HG03442 (cell line): ENCODE measurements around the gene TNNT1.
"Not testable (repeated sequence)": the region's sequence is repeated elsewhere in the genome, so short reads cannot be mapped to it uniquely, and the experiment has no call there.

Experiments used
- ATAC-seq: cut with Tn5 transposase; IDR thresholded peaks from one replicate; pipeline ENCODE4 v1.9.1; 2021; ENCODE audit warnings: mild to moderate bottlenecking, moderate library complexity; ENCODE audit not compliant: unreplicated experiment

The TNNT1 gene

DNA sequence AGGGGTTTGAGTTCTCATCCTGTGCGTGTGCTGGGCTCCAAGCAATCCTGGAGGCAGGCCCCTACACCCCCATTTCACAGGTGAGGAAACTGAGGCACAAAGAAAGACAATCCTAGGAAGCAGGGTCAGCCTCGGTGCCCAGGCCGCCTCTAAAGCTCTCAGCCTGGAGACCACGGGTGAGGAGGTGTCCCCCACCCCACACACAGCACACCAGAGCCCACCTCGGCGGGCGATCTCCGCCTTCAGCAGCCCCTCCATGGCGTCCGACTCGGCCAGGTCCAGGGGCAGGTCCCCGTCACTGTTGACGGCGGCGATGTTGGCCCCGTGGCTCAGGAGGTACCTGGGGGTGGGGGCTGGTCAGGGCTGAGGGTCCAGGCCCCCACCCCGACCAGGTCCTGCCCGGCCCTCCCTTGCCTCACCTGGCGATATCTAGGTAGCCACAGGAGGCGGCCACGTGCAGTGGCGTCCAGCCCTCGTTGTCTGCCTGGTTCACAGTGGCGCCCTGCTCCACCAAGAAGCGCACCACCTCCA lies 36.7 kb downstream of the TNNT1 start:
- no peak for ATAC-seq

DNA sequence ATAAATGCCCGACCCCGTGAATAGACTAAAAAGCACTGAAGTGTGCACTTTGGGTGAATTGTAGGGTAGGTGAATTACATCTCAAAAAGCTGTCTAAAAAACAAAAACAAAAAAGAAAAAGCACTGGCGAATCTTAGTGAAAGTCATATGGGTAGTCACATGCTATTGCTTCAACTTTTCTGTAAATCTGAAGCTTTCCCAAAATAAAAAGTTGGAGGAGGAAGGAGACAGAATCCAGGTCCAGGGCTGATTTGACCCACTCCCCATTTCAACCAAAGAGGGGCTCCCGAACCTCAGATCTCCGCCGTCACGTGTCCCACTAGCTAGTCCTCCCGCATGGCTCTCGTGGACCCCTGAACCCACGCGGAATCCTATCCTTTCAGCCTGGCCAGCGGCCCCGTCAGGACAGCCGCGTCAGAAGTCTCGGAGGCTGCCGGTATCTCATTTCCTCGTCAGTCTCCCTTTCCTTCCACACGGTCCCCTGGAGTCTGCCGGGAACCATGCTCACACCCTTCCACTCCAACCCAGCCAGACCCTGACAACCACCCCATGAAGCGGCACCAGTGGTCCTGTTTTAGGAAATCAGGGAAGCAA lies 37.7 kb downstream of the TNNT1 start:
- ATAC-seq: no peak

DNA sequence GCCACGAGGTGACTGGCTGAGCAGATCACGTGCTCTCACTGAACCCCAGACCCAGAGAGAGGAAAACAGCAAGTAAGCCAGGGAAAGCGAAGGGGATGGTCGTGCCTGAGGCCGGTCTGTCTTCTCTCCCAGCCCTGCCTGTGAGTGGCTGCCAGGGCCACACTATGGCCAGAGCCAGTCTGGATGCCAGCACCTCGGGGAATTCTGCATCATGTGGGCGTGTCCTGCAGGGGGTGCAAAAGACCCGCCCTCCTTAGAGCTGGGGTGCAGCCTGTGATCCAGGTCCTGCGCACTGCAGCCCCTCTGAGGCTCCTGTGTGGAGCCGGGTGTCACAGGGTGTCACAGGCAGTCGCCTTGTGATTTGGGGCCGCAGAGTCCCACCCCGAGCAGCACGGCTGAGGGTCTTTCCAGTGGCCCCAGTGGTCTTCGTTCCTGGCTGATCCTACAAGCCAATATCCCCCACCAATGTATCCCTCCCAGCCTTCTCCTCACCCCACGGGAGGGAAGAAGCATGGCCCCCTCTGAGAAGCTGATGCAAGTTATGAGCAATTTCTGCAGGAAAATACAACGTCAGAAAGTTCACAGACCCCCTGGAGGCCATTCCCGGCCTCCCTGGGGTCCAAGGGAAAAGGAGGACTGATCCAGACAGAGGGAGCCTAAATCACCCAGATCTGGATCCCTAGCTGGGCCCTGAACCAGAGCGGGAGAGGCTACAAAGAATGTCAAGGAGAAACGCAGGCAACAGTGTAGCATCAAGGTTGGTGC lies 39.3 kb downstream of the TNNT1 start:
- ATAC-seq: no peak

DNA sequence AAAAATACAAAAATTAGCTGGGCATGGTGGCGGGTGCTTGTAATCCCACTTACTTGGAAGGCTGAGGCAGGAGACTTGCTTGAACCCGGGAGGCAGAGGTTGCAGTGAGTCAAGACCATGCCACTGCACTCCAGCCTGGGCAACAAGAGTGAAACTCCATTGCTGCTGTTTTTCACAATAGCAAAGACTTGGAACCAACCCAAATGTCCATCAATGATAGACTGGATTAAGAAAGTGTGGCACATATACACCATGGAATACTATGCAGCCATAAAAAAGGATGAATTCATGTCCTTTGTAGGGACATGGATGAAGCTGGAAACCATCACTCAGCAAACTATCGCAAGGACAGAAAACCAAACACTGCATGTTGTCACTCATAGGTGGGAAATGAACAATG lies 41.8 kb downstream of the TNNT1 start:
- not testable (repeated sequence) for ATAC-seq

DNA sequence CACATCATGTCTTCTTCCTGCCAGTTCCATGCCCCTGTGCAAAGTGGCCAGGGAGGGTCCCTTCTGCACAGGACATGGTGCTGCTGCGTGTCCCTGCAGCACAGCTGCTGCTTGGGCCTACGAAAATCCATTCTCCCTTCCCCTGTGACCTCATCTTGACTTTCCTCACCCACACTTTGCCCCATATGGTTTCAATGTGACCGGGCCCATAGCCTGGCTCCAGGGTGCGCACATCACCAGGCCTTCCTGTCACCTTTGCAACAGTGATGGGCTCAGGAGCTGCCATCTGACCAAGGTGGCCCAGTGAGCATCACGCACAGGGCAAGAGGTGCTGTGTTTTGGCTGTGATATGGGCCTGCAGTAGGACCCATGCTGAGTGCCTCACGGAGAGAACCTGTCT lies 42.4 kb downstream of the TNNT1 start:
- ATAC-seq: no peak

DNA sequence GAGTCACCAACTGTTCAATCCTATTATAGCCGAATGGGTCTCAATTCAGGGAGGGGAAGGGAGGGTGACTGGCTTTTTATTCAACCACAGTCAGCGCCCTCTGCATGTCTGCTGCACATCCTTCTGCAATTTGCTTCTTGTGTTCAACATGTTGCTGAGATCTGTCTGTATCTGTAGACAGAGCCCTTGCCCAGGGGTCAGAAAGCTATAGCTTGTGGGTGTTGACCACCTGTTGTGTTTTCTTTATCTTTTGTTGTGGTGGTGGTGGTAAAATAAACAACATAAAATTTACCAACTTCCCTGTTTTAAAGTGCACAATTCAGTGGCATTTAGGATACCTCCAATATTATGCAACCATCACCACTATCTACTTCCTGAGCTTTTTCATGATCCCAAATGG lies 43.8 kb downstream of the TNNT1 start:
- ATAC-seq: no peak

DNA sequence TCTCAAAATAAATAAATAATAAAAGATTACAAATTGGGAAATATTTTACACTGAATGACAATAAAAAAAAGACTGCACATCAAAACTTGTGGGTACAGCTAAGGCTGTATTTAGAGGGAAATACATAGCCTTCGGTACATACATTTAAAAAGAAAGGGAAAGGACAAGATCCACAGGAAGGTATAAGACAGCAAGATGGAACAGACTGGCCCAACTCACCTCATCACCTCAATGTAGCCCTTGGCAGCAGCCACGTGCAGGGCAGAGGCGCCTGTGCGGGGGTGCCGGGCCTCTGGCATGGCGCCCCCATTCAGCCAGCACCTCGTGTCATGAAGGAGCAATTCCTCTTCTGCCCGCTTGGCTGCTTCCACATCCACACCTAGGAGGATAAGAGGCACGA lies 45.8 kb downstream of the TNNT1 start:
- ATAC-seq: no peak

DNA sequence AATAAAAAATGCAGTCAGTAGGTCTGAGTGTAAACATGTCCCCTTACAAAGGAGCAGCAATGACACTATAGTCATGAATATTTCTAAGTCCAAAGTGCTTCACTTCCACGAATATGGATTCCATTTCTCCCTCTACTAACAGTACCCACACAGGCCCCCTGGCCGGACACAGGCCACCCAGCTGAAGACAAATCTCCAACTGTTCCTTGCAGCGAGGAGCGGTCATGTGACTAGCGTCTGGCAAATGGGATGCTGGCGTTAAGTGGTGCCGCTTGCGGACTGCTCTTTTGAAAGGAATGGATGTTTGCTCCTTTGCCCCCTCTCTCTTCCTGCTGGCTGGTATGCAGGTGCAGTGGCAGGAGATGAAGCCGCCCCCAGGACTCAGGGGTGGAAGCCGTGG lies 47.7 kb downstream of the TNNT1 start:
- ATAC-seq: no peak

DNA sequence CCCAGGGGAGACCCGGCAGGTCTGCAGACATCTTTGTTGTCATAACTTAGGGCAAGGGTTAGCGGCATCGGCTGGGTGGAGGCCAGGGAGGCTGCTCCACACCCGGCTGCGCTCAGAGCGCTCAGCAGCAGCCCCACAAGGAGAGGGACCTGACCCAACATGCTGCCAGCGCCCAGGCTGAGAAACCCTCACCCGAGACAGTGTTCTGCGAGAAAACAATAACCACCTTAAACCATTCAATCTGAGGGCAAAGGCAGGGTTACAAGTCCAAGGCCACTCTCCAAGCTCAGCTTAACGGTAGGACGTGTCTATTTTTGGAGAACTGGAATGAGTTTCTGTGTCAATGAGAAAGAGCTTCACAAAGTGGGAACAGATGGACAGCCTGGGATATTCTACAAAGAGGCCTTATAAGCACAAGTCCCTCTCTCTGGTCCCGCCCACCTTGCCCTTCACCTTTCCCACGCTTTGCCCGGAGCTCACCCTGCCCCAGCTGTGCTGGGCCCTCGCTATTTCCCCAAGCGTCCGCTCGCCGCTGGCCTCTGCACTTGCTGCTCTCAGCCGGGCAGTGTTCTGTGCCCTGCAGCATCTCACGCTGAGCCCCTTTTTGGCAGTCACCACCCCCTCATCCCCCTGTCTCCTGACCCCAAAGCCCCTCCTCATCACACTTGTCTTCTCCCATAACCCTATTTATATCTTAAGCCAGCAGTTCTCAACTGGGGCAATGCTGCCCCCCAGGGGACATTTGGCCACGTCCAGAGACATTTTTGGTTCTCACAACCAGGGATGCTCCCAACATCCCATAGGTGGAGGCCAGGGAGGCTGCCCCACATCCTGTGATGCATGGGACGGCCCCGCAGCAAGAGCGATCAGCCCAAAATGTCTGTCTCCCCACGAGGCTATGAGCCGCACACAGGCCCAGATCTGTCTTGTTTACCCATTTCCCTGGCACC lies 49.2 kb downstream of the TNNT1 start:
- ATAC-seq: no peak

DNA sequence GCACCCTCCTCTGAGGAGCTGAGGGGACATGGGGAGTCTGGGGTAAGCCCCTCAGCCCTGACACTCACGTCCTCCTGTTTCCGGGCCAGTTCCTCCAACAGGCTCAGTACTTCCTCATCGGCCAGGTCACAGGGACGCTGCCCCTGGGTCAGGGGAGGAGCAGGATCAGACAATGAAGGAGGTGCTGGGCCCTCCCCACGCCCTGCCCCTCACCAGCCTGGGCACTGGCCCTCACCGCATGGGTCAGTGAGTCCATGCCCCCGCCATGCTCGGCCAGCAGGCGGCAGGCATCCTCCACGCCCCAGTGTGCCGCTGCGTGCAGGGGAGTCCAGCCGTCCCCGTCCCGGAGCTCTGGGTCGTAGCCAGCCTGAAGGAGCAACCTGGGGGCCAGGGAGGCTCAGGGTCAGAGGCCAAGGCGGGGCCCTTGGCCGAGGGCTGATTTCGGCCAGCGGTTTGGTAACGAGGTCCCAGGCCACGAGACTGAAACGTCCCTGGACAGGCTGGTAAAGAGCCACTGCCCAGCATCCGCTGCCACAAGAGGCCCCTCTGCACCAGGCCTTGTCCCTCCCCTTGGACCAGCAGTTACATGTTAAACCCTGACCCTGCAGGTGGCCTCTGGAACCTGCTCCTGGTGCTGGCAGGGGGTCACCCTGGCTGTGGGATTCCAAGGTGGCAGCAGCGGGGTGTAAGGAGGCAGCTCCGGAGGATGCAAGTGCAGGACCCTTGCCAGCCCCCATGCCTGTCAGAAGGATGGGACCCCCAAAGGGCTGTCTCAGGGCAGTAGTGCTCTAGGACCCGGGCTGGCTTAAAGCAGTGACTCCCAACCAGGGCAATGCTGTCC lies 50.1 kb downstream of the TNNT1 start:
- ATAC-seq: no peak

DNA sequence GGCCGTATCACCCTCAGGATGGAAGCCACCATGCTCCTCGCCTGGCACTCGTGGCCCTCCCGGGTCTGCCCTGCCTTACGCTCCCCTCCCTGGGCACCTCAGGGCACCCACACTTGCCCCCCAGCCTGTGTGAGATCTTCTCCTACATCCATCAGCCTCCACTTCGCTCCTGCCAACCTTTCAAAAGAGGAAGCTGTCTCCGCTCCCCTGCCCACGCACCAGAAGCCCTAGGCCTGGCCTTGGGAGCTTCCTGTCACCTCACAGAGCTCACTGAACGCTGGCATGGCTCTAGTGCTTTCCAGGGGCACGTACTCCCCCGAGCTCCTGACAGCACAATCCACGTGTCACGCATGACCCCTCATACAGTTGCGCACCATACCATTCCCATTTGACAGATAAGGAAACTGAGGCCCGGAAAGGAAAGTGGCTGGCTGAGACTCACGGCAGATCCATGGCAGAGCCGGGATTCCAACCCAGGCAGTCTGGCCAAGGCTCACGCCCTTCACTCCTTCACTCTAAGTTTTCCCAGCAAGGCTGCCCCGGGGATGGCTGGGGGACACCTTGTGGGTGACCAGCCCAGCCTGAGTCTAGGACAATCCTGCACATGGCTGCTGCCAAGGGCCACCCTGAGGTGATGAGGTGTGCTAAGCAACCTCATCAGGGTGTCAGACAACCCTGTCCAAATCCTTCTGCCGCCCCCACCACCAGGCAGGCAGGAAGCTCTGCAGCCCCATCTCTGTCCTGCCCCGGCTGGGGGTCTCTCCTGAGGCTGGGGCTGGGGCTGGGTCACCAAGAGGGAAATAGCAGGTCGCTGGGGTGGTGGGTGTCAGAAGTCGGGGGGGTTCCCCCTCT lies 50.9 kb downstream of the TNNT1 start:
- ATAC-seq: no peak

DNA sequence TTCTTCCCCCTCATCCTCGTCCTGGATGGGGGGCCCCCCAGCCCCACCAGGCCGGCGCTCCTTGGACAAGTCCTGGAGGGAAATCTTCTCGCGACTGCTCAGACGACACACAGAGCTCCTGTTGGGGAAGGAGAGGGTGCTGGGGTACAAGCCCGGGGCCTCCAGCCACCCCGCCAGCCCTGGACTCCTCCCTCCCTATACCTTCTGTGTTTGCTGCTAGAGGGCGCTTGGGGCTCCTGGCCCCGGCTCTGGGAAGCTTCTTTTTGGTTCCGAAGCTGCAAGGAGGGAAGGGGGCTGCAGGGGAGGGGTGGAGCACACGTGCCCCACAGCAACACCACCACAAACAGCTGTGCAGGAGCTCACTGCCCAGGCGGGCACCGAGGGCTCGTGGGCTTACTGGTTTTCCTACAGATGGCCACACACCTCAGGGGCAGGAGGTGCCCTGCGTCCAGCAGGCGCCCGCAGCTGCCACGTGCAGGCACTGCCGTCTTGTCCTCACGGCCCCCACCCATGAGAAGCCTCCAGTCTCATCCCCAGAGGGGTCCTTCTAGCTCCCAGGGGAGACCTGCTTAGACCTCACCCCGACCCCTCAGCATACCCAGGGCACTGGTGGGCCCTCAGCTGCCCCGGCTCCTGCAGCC lies 52.8 kb downstream of the TNNT1 start:
- ATAC-seq: no peak

DNA sequence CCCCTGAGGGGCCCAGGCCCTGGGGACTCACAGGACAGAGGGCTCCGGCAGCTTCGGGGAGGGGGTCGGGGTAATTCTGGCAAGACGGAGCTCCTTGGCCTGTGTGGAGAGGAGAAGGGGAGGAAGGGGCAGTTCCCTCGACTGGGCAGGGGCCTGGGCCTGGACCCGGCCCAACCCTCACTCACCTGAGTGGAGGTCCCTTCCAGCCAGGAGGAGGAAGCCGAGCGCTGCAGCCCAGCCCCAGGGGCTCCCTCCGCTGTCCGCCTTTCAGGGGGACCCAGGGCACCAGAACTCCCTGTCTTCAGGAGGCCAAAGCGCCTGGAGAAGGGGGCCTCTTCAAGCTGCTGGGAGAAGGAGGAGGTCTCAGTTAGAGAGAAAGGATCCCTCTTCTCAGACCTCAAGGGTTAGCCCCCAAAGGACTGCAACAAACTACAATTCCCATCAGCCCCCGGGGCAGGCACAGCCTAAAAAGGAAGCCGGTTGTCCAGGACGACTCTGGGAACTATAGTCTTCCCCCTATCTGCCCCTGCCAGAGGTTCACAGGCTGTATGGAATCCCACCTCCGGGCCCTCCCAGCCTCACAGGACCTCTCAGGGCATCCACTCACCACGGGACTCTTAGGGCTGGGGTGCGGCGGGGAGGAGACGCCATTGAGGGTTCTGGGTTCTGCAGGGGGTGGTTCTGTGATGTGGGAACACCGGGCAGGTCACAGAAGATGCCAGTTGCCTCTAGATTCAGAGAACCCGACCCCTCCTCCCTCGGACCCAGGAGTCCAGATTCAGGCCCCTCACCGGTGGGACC lies 53.5 kb downstream of the TNNT1 start:
- no peak for ATAC-seq

DNA sequence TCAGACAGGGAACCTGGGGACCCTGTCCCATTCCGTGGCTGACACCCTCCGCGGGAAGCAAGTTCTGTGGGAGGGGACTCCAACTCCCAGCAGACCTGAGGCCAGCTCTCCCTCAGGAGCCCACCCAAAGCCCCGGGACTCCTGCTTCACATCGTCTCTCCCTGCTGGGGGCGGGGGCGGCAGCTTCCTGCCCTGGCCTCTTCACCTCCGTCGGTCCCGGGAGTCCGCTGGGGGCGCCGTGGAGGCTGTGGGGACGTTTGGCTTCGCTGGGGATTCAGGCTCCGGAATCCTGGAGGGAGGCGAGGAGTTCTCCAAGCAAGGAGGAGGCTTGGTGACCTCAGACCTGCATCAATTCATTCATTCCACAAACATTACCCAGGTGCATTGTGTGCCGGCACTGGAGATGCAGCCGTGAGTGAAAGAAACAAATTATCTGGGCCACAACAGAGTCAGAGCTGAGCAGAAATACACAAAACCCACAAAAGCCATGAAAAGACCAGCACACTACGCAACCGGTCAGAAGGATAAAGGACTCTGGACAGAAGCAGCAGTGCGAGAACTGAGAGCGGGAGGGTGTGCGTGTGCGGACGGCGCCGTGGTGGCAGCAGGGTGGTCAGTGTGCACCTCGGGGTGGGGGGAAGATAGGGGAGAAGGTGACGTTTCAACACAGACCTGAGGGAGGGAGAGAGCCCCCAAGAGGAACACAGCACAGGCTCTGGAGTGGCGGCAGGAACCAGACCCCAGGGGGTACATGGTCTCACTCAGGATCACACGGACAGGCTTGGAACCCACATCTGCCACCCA lies 54.3 kb downstream of the TNNT1 start:
- no peak for ATAC-seq

DNA sequence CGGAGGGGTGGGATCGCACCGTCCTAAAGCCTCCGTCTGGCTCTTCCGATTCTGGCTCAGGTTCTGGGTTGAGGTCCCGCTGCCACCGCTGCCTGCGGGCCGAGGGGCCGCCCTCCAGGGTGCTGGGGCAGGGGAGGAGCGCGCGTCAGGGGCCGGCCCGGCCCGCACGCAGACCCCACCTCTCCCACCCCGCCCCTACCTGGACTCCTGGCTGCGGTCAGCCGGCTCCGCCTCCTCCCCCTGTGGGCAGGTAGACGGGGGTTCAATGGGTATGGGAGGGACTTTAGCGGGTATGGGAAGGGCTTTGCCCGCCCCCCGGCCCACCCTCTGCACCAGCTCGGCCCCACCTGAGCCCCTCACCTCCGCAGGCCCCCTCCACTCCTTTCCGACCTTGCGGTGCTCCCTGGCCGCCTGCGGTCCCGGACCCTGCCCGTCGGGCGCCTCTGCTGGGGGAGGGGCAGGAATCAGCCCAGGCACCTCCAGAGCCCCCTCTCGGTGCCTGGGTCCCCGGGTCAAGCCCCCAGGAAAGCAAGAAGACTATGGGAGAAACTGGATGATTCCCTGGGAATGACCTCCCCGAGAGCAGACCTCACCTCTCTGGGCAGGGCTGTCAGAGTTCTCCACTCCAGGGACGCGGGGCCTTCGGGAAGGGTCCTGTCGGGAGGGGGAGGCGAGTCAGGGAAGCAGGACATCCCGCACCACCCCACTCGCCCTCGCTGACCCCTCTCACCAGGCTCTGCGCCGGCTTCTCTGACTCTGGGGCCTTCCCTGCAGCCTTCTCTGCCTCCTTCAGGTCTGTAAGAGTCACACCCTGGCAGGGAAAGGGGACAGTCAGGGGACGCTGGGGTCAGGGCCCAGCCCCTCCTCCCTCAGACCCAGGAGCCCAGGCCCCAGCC lies 56.3 kb downstream of the TNNT1 start:
- no peak for ATAC-seq

DNA sequence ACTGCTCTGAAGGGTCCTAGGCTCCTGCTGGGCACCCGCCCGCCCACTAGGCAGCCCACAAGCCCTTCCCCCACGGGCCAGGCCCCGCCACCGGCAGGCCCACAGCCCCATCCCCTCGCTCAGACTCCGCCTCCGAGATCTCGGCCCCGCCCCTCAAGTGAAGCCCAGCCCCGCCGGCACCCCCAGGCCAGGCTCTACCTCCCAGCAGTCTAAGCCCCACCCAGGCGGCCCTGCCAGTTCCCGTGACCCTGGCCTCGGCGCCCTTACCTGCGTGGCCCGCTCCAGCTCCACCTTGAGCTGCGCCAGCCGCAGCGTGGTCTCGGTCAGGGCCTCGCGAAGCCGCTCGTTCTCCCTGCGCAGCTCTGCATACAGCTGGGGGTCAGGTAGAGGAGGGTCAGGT lies 57.1 kb downstream of the TNNT1 start:
- ATAC-seq: no peak
